GM23338 (cell line): Measurements from ENCODE around the gene CNGB1. TPM values are rescaled to one million over a fixed set of nuclear protein-coding genes. Genes with fewer than 3 reads are reported as not detected.

Experiments used
- ATAC-seq: fragments of 200-7000 bp; cut with Tn5 transposase; 3 replicates; pipeline ENCODE4 v1.9.1; 2020
- DNase-seq: peaks from one replicate; pipeline ENCODE4 v3.0.0-alpha.2; 2015; ENCODE audit warnings: low spot score
- H2AFZ ChIP-seq: fragments of 200-600 bp; sonication (generic); 2 replicates; pipeline ENCODE4 v1.8.0; 2016; ENCODE audit warnings: antibody characterized with exemption, mild to moderate bottlenecking, moderate library complexity
- H3F3A ChIP-seq: fragments of 200-600 bp; sonication (generic); replicated peaks from 2 replicates; pipeline ENCODE4 v1.8.0; 2017; ENCODE audit warnings: antibody characterized with exemption, mixed run types, low read depth
- H3K27ac ChIP-seq: fragments of 200-600 bp; sonication (generic); 2 replicates; pipeline ENCODE4 v1.6.1; 2016; ENCODE audit warnings: low read depth
- H3K27me3 ChIP-seq: fragments of 200-600 bp; sonication (generic); 2 replicates; pipeline ENCODE4 v1.8.0; 2016; ENCODE audit warnings: mild to moderate bottlenecking, mixed run types, moderate library complexity; ENCODE audit not compliant: insufficient read depth
- H3K36me3 ChIP-seq: fragments of 200-600 bp; sonication (generic); 2 replicates; pipeline ENCODE4 v1.8.0; 2016; ENCODE audit warnings: mild to moderate bottlenecking; ENCODE audit not compliant: insufficient read depth
- H3K4me1 ChIP-seq: fragments of 200-600 bp; sonication (generic); 2 replicates; pipeline ENCODE4 v1.8.0; 2016; ENCODE audit warnings: mild to moderate bottlenecking, moderate library complexity; ENCODE audit not compliant: insufficient read depth
- H3K4me2 ChIP-seq: fragments of 200-600 bp; sonication (generic); 2 replicates; pipeline ENCODE4 v1.7.1; 2017; ENCODE audit warnings: mixed run types
- H3K4me3 ChIP-seq: fragments of 200-600 bp; sonication (generic); 2 replicates; pipeline ENCODE4 v1.6.1; 2016; ENCODE audit warnings: mixed run types
- H3K79me2 ChIP-seq: fragments of 200-600 bp; sonication (generic); replicated peaks from 2 replicates; pipeline ENCODE4 v1.8.0; 2017; ENCODE audit warnings: mild to moderate bottlenecking; ENCODE audit not compliant: insufficient read depth
- H3K9me2 ChIP-seq: fragments of 200-600 bp; sonication (generic); 2 replicates; pipeline ENCODE4 v1.8.0; 2017; ENCODE audit not compliant: insufficient read depth
- H4K20me1 ChIP-seq: fragments of 200-600 bp; sonication (generic); replicated peaks from 2 replicates; pipeline ENCODE4 v1.8.0; 2017; ENCODE audit warnings: mild to moderate bottlenecking; ENCODE audit not compliant: insufficient read depth
- H3K27ac Mint-ChIP-seq: 2 replicates; pipeline ENCODE4 v1.8.0; 2020; ENCODE audit warnings: inconsistent platforms, mild to moderate bottlenecking, moderate library complexity, mixed read lengths
- H3K27me3 Mint-ChIP-seq: 3 replicates; pipeline ENCODE4 v1.8.0; 2022; ENCODE audit warnings: low read depth, mild to moderate bottlenecking, moderate library complexity, mixed read lengths, inconsistent platforms; ENCODE audit not compliant: insufficient read depth, poor library complexity
- H3K36me3 Mint-ChIP-seq: 3 replicates; pipeline ENCODE4 v1.8.0; 2021; ENCODE audit warnings: low read depth, mild to moderate bottlenecking, inconsistent platforms, moderate library complexity, mixed read lengths
- H3K4me1 Mint-ChIP-seq: 3 replicates; pipeline ENCODE4 v1.8.0; 2020; ENCODE audit warnings: mild to moderate bottlenecking, inconsistent platforms, mixed read lengths
- H3K4me3 Mint-ChIP-seq: 3 replicates; pipeline ENCODE4 v1.8.0; 2021; ENCODE audit warnings: moderate library complexity, mild to moderate bottlenecking, inconsistent platforms, mixed read lengths
- H3K9me3 Mint-ChIP-seq: 3 replicates; pipeline ENCODE4 v1.8.0; 2020; ENCODE audit warnings: moderate library complexity, mild to moderate bottlenecking, inconsistent platforms, mixed read lengths
- CREB1 ChIP-seq: fragments of 250-450 bp; sonication (Bioruptor Pico); IDR thresholded peaks from 2 replicates; pipeline ENCODE4 v1.5.0; 2020; ENCODE audit warnings: low read depth, mild to moderate bottlenecking, moderate library complexity
- CTCF ChIP-seq, 2 experiments: fragments of 200-600 bp in 1 of 2; sonication (generic) in 1 of 2; conservative IDR thresholded peaks; 2 replicates each; pipeline versions ENCODE4 v1.5.1 to v1.6.1; 2016 to 2017; ENCODE audit warnings: antibody characterized with exemption in 2 of 2, low read depth in 2 of 2, mild to moderate bottlenecking in 2 of 2, moderate library complexity in 1 of 2
- ETS1 ChIP-seq: IDR thresholded peaks from 2 replicates; pipeline ENCODE4 v1.6.1; 2016; ENCODE audit warnings: antibody characterized with exemption
- EZH2 ChIP-seq: fragments of 200-600 bp; sonication (generic); IDR thresholded peaks from one replicate; pipeline ENCODE4 v1.8.0; 2017; ENCODE audit warnings: antibody characterized with exemption, mild to moderate bottlenecking, low read depth; ENCODE audit not compliant: unreplicated experiment
- EZH2phosphoT487 ChIP-seq: fragments of 200-600 bp; sonication (generic); IDR thresholded peaks from one replicate; pipeline ENCODE4 v1.8.1; 2018; ENCODE audit warnings: antibody characterized with exemption; ENCODE audit not compliant: unreplicated experiment
- JUNB ChIP-seq: IDR thresholded peaks from one replicate; pipeline ENCODE4 v1.6.1; 2016; ENCODE audit warnings: antibody characterized with exemption; ENCODE audit not compliant: unreplicated experiment
- NANOG ChIP-seq: IDR thresholded peaks from 2 replicates; pipeline ENCODE4 v1.6.1; 2016; ENCODE audit warnings: antibody characterized with exemption, borderline replicate concordance
- POLR2AphosphoS5 ChIP-seq: IDR thresholded peaks from 2 replicates; pipeline ENCODE4 v1.6.1; 2016; ENCODE audit warnings: antibody characterized with exemption, low read depth
- REST ChIP-seq: IDR thresholded peaks from one replicate; pipeline ENCODE4 v1.6.1; 2018; ENCODE audit warnings: antibody characterized with exemption; ENCODE audit not compliant: unreplicated experiment
- STAT1 ChIP-seq: IDR thresholded peaks from one replicate; pipeline ENCODE4 v1.6.1; 2016; ENCODE audit warnings: antibody characterized with exemption; ENCODE audit not compliant: unreplicated experiment
- ZNF114 ChIP-seq: fragments of 250-450 bp; sonication (Bioruptor Pico); IDR thresholded peaks from 2 replicates; pipeline ENCODE4 v1.5.0; 2020; ENCODE audit warnings: mild to moderate bottlenecking, moderate library complexity
- ZNF331 ChIP-seq: fragments of 250-450 bp; sonication (Bioruptor Pico); IDR thresholded peaks from 2 replicates; pipeline ENCODE4 v1.5.0; 2020; ENCODE audit warnings: low read depth, mild to moderate bottlenecking, moderate library complexity
- ZNF462 ChIP-seq: fragments of 250-450 bp; sonication (Bioruptor Pico); IDR thresholded peaks from 2 replicates; pipeline ENCODE4 v1.5.0; 2020; ENCODE audit warnings: mild to moderate bottlenecking, moderate library complexity
- polyA plus RNA-seq: library from polyadenylated mRNA; unstranded; fragments of >200 nt; fragmentation: Nextera tagmentation; extraction: Ambion mirVana; gene quantifications from 2 replicates; pipeline ENCODE4 v1.2.1, GENCODE V29; 2016
- total RNA-seq: library from RNA; depleted of rRNA; stranded (reverse); fragments of >200 nt; shearing (Covaris generic); gene quantifications from 2 replicates; pipeline ENCODE4 v1.2.3, GENCODE V29; 2014

Gene CNGB1
- total and polyA plus RNA-seq, 2 experiments from 2014 or later, result not detected

GRCh38 chr16:57949595-57950238 is 21.2 kb downstream of the CNGB1 start:
- H3K4me3 Mint-ChIP-seq, result no peak overlapping the region
- DNase-seq (no peak), ATAC-seq (no peak)
- H4K20me1 ChIP-seq, result no peaks in the 10 kb centered on the region
- H3K27me3 ChIP-seq, result no peaks in the 10 kb centered on the region
- no peaks in the 10 kb centered on the region for H3F3A ChIP-seq
- TF ChIP-seq NANOG, result no peak
- no peak for TF ChIP-seq POLR2AphosphoS5
- no peak for TF ChIP-seq ZNF462 (CRISPR knock-in tag)
- no peak for TF ChIP-seq JUNB
- TF ChIP-seq EZH2phosphoT487, result no peak
- TF ChIP-seq ZNF331, result no peak
- TF ChIP-seq EZH2, result no peak
- no peak for TF ChIP-seq STAT1
- TF ChIP-seq REST, result no peak
- no peak for TF ChIP-seq ZNF114 (CRISPR knock-in tag)
- TF ChIP-seq CREB1 (CRISPR knock-in tag), result no peak
- TF ChIP-seq CTCF (conservative IDR thresholded peaks at IDR 0.05; ENCODE audit: low read depth in 2 of 2), result no peak
- TF ChIP-seq ETS1, result no peak
- H3K36me3 Mint-ChIP-seq, result no peaks in the 10 kb centered on the region
- no peaks in the 10 kb centered on the region for H3K9me3 Mint-ChIP-seq
- H3K4me2 ChIP-seq, result peak overlapping the region; percentile 26; the same call in 1 of the 2 replicates
- no peaks in the 10 kb centered on the region for H3K79me2 ChIP-seq
- H3K27me3 Mint-ChIP-seq, result peaks cover 12% of the 10 kb centered on the region
- no peaks in the 10 kb centered on the region for H3K36me3 ChIP-seq
- H3K27ac Mint-ChIP-seq, result no peak overlapping the region
- no peaks in the 10 kb centered on the region for H3K9me2 ChIP-seq
- H3K4me1 Mint-ChIP-seq, result peaks cover 10% of the 10 kb centered on the region; the same call in 2 of the 3 replicates
- H2AFZ ChIP-seq, result no peak overlapping the region
- H3K4me3 ChIP-seq, result no peak overlapping the region
- H3K27ac ChIP-seq, result no peak overlapping the region
- no peaks in the 10 kb centered on the region for H3K4me1 ChIP-seq
